Measurements from ENCODE around the gene SYNGR1. TPM values are rescaled to one million over a fixed set of nuclear protein-coding genes. Genes with fewer than 3 reads are reported as not detected.

Gene SYNGR1
- total and polyA plus RNA-seq, 2 of the 8 experiments (the other 6 are each of a cell fraction or from before 2014, with no cell fraction given), result 32.5 to 84.7 TPM

DNA sequence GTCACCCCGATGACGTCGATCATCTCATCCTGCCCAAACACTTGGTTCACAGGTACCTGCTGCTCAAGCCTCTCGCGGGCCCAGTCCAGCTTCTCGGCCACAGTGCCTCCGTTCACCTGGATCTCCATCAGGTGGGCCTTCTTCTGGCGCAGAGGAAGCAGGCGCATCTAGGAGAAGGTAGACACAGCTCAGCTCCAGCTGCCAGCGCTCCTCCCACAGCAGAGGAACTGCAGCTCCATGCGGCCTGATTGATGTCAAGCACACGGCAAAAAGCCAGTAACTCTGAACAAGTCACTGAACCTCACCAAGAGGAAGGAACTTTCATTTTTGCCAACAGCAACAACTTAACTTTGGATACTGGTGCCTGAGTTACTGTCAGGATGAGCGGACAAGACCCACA is 34.4 kb upstream of the SYNGR1 start:
- Histone ChIP-seq H4K20me1 (replicated peaks in 1 of 2; ENCODE audit: control insufficient read depth in 1 of 2, insufficient read depth in 2 of 2, low read length in 2 of 2) (peaks cover 43 to 52% of the 10 kb centered on the region in 2 experiments), H4K5ac (ENCODE audit: insufficient read length, low read depth, low read length) (peak overlapping the region; percentile 26), H2BK12ac (ENCODE audit: low read depth, low read length) (no peak overlapping the region), H3K4me3 (ENCODE audit: extremely low read depth in 1 of 4, insufficient read depth in 2 of 4, low read depth in 3 of 4, low read length in 4 of 4) (peak overlapping the region in 3 of 4 experiments; percentile 7 to 95 (median 15); a peak in 3 of 8 replicates), H2AFZ (ENCODE audit: low read length) (no peak overlapping the region), H2BK15ac (ENCODE audit: low read length) (no peak overlapping the region), H3K27ac (ENCODE audit: low read depth, low read length) (no peak overlapping the region), H3K4me2 (ENCODE audit: insufficient read depth in 1 of 2, low read depth in 2 of 2, low read length in 2 of 2) (peak overlapping the region; percentile 52 to 91; a peak in 3 of 4 replicates), H3K9ac (replicated peaks in 1 of 4; ENCODE audit: extremely low read depth in 1 of 4, low read depth in 3 of 4, low read length in 3 of 4) (peak overlapping the region in 1 of 4 experiments; percentile 7; a peak in 2 of 7 replicates), H3K14ac (ENCODE audit: insufficient read length) (no peak overlapping the region), H3K23me2 (ENCODE audit: low read depth, low read length) (peaks cover 10% of the 10 kb centered on the region), H3K18ac (ENCODE audit: extremely low read depth, low read length) (no peak overlapping the region), H3K4ac (replicated peaks; ENCODE audit: insufficient read length, low read depth, low read length) (no peak overlapping the region), H2BK5ac (ENCODE audit: low read depth, low read length) (peak overlapping the region; percentile 19; the same call in 1 of the 2 replicates), H2AK5ac (ENCODE audit: low read depth, low read length) (no peak overlapping the region), H2BK120ac (replicated peaks; ENCODE audit: low read depth, low read length) (no peak overlapping the region), H3K23ac (ENCODE audit: insufficient read length) (no peak overlapping the region), H4K8ac (ENCODE audit: extremely low read depth, insufficient read depth, low read length) (no peak overlapping the region), H4K91ac (replicated peaks; ENCODE audit: insufficient read length, low read length) (no peak overlapping the region), H2BK20ac (ENCODE audit: low read length) (no peak overlapping the region), H3K56ac (replicated peaks; ENCODE audit: insufficient read length, low read depth, low read length) (no peak overlapping the region), H3K79me1 (ENCODE audit: low read depth, low read length) (peaks cover 3% of the 10 kb centered on the region), H3K36me3 (ENCODE audit: control insufficient read depth in 2 of 4, insufficient read depth in 4 of 4, low read length in 3 of 4) (peaks cover 54 to 75% (median 64%) of the 10 kb centered on the region in 4 experiments), H3K27me3 (replicated peaks in 1 of 4; ENCODE audit: control insufficient read depth in 3 of 4, extremely low read depth in 1 of 4, insufficient read depth in 3 of 4, low read length in 3 of 4) (no peaks in the 10 kb centered on the region), H3K9me3 (ENCODE audit: insufficient read depth in 2 of 2, low read depth in 1 of 2, low read length in 1 of 2) (no peaks in the 10 kb centered on the region), H3K79me2 (ENCODE audit: control insufficient read depth in 1 of 2, insufficient read depth in 2 of 2, low read length in 2 of 2) (peaks cover 11 to 42% of the 10 kb centered on the region in 2 experiments), H3K4me1 (replicated peaks in 1 of 4; ENCODE audit: control insufficient read depth in 3 of 4, insufficient read depth in 4 of 4, low read length in 3 of 4) (peaks cover 0 to 24% (median 4%) of the 10 kb centered on the region in 4 experiments; a peak in 6 of 7 replicates)
- DNase-seq (ENCODE audit: low read depth in 1 of 2, low spot score in 2 of 2), result no peak
- no peak for FAIRE-seq
- ChIA-PET POLR2A (ENCODE audit: partially characterized antibody) (interaction anchor here (0.6 to 16.9 kb wide), 45 partner anchors 8 to 701 kb away, joined by 3 to 692 read pairs (median 5); partner anchors contain the start of genes ATF4 and SYNGR1), CTCF (ENCODE audit: partially characterized antibody) (interaction anchor here (0.7 to 6.2 kb wide), 21 partner anchors 9 to 546 kb away, joined by 3 to 37 read pairs (median 4); no protein-coding TSS in a partner anchor)
- TF ChIP-seq NANOG (IDR thresholded peaks at IDR 0.05; ENCODE audit: insufficient read depth, low read depth, low read length, poor library complexity, severe bottlenecking), result no peak
- TF ChIP-seq ASH2L (IDR thresholded peaks at IDR 0.05; ENCODE audit: low read length), result no peak
- peak; percentile 77; the same call in 1 of the 2 replicates for TF ChIP-seq POLR2AphosphoS5 (IDR thresholded peaks at IDR 0.05; ENCODE audit: low read depth, low read length)
- peak in 1 of 2 experiments; percentile 31 for TF ChIP-seq POLR2A (IDR thresholded peaks at IDR 0.05; ENCODE audit: control extremely low read depth in 1 of 2, low read depth in 2 of 2, low read length in 2 of 2)
- 94% methylated on average over 10 of the region's 13 CpGs; no CpG with 5 or more reads in 1 of the 2 experiments for WGBS, 2 experiments (ENCODE audit: extremely low coverage in 1 of 2, insufficient coverage in 1 of 2, insufficient read length in 1 of 2, insufficient replicate concordance in 2 of 2, low coverage in 1 of 2, low lambda C conversion rate in 2 of 2, missing lambda C conversion rate in 1 of 2)
